ENCODE measurements around the gene SLC2A9. TPM values are rescaled to one million over a fixed set of nuclear protein-coding genes. Genes with fewer than 3 reads are reported as not detected.

SLC2A9 gene
- total RNA-seq, 2 experiments from 2014 or later: 1.1 to 1.2 TPM

DNA sequence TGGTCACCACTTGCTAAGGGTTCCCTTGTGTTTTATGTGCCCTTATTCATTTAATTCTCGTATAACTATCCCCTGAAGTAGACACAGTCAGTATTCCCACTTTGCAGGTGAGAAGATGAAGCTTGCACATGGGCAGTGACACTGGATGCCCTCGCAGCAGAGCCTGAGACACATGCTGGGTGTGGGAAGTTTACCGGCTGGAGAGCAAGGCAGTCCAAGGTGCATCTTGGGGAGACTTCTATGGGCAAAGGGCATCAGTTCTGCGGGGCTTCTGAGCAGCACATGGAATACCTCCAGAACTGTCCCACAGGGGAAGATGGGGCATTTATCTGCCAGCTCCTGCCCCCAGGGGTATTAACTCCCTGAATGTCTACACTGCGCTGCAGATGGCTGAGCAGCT is 92.2 kb downstream of the SLC2A9 start:
- H3K9me3 Mint-ChIP-seq: no peaks in the 10 kb centered on the region
- DNase-seq: no peak

DNA sequence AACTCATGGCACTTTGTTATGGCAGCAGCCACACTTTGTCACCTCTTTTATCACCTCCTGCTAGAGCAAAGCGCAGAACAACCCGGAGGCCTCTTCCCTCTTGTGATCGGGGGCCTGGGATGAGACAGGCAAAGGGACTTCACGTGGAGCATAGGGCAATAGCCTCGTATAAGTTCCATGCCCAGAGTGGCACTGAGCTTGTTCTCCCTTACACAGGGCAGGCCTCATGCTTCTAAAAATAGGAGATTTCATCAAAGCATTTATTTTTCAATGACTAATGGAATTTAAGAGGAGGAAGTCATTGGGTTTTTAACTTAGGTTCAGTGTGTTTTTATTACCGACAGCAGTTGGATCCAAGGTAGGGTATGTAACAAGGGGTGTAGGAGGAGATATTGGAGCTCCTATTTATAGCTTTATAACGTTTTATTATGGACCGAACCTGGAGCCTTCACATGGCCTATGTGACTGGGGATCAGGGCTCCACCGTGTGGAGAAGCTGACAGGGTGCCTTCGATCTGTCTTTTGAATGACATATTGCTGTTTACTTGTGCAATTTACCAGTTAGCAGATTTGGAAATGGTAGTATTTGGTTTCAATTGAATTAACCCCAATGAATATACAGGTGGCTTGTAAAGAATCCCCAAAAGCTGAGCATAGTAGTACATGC is 93.8 kb downstream of the SLC2A9 start:
- H3K4me3 Mint-ChIP-seq: no peak overlapping the region
- no peaks in the 10 kb centered on the region for H3K27me3 Mint-ChIP-seq
- no peak for DNase-seq
- no peaks in the 10 kb centered on the region for H3K36me3 Mint-ChIP-seq
- no peak overlapping the region for H3K27ac Mint-ChIP-seq
- H3K9me3 Mint-ChIP-seq: no peaks in the 10 kb centered on the region
- H3K4me1 Mint-ChIP-seq: no peaks in the 10 kb centered on the region

More for the DNA sequence above, 92.2 kb downstream of the SLC2A9 start:
- H3K4me3 Mint-ChIP-seq: no peak overlapping the region
- no peaks in the 10 kb centered on the region for H3K27me3 Mint-ChIP-seq
- no peaks in the 10 kb centered on the region for H3K36me3 Mint-ChIP-seq
- H3K27ac Mint-ChIP-seq: no peak overlapping the region
- no peaks in the 10 kb centered on the region for H3K4me1 Mint-ChIP-seq

DNA sequence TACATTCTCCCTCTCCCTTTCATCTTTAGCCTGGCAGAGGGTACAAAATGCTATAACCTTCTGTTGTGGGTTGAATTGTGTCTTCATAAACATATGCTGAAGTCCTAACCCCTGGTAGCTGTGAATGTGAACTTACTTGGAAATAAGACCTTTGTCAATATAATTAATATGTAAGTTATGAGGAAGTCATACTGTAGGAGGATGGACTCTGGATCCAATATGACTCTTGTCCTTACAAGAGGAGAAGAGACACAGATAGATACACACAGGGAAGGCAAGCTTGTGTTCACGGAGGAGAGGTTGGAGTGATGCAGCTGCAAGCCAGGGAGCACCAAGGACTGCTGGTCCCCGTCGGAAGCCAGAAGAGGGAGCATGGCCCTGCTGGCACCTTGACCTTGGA is 94.7 kb downstream of the SLC2A9 start:
- Mint-ChIP-seq H3K36me3 (no peaks in the 10 kb centered on the region), H3K9me3 (no peaks in the 10 kb centered on the region), H3K27ac (no peak overlapping the region), H3K27me3 (no peaks in the 10 kb centered on the region), H3K4me1 (no peaks in the 10 kb centered on the region), H3K4me3 (no peak overlapping the region)
- no peak for DNase-seq

DNA sequence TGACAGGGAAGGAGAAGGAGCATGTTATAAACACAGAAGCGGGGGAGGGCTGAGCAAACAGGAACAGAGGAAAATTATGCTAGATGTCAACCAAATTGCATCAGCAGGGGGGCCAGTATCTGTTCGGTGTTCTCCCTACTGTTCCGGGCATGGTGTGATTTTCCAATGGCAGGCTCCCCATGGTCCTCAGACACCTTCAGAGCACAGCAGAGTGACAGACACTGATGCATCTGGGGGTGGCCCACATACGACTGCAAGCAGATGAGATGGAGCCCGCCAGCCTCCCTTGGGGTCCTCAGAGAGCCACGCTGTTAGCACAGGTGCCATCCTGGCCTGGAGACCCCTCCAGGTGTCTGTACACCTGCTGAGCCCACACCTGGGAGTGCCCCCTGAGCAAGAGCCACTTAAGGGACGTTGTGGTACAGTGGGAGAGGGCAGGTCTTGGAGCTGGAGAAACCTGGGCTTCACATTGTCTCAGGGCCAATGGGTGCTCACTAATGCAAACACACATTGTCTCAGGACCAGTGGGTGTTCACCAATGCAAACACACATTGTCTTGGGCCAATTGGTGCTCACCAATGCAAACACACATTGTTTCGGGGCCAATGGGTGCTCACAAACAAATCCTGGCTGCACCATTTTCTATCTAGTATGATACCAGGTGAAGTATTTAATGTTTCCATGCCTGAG is 95.4 kb downstream of the SLC2A9 start:
- H3K9me3 Mint-ChIP-seq: no peaks in the 10 kb centered on the region
- H3K4me1 Mint-ChIP-seq: no peaks in the 10 kb centered on the region
- no peak for DNase-seq
- H3K27me3 Mint-ChIP-seq: no peaks in the 10 kb centered on the region
- H3K27ac Mint-ChIP-seq: no peak overlapping the region
- H3K4me3 Mint-ChIP-seq: no peak overlapping the region
- no peaks in the 10 kb centered on the region for H3K36me3 Mint-ChIP-seq

DNA sequence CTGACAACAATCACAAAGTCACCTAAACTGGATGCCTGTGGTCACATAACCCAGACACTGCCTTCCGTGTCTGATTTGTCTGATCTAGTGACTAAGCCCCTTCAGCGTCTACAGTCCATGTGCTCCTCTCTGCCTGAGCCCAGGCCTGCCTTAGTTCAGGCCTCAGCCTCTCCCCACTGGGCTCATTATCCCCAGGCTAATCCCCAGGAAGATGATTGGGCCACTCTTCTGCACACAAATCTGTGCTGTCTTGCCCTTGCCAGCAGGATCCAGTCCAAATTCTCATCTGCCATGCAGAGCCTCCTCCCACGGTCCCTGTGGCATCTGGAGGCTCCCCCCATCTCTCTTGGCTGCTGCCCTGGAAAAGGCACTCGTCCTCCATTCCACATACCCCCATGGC is 96.5 kb downstream of the SLC2A9 start:
- Mint-ChIP-seq H3K27me3 (no peaks in the 10 kb centered on the region), H3K36me3 (no peaks in the 10 kb centered on the region), H3K4me3 (no peak overlapping the region), H3K27ac (no peak overlapping the region), H3K4me1 (no peaks in the 10 kb centered on the region), H3K9me3 (no peaks in the 10 kb centered on the region)
- DNase-seq: no peak

DNA sequence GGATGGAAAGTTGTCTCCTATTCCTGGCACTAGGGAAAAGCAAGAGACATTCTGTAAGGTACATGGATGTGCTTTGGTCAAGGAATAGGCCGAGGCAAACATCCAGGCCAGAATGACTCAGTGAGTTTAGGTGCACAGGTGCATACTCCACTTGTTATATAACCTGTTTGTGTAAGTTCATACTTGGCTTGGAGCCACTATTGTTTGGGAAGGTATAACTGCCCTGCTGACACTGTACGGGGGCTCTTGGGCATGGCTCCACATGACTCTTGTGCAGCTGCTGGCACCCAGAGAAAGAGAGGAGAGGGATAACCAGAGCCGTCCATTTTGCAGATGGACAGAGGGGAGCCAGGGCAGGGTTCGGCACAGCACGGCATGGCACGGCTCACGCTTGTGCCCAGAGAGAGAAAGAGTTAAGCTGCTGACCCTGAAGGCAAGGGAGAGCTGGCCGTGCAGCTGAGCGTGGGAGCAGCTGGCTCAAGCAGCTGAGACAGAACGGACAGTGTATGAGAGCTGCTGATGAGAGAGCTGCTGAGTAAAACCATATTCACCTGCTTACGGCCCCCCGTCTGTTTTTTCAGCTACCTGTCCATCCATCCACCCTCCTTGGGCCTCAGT is 98.0 kb downstream of the SLC2A9 start:
- H3K27me3 Mint-ChIP-seq: no peaks in the 10 kb centered on the region

DNA sequence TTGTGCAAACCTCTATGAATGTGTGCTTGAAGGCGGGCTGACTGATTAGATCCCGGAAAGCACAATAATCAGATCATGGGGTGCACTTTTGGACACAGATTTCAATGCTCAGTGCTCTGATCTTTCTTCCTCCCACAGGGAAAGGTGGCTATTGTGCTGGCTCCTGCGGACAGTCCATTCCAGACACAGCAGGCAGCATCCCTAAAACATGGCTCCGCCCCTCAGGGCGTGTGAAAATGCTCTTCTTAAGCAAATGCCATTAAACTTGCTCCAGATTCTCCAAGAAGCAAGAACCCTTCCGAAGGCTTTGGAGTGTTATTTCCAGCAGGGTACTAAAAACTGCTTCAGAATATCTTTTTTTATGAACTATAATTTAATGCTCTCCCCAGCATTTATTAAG is 100.0 kb downstream of the SLC2A9 start:
- H3K4me3 Mint-ChIP-seq: no peak overlapping the region

More for the DNA sequence above, 98.0 kb downstream of the SLC2A9 start:
- no peak overlapping the region for H3K4me3 Mint-ChIP-seq
- DNase-seq: no peak
- H3K27ac Mint-ChIP-seq: no peak overlapping the region
- no peaks in the 10 kb centered on the region for H3K36me3 Mint-ChIP-seq
- no peaks in the 10 kb centered on the region for H3K9me3 Mint-ChIP-seq
- no peaks in the 10 kb centered on the region for H3K4me1 Mint-ChIP-seq

DNA sequence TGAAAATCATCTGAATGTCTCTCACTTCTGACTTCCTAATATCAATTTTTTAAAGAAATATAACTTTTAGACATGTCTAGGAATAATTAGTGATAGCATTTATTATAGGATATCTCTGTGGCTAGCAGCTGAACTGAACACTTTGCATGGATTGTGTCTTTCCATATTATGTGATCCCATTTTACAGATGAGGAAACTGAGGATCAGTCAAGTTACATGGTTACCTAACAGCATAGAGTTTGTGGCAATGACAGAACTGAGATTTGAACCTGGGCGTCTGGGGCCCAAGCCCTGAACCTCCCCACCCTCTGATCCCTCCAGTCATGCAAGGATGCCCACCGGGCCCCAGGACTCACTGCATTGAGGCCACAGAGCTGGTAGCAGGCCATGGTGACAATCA is 101.3 kb downstream of the SLC2A9 start:
- Mint-ChIP-seq H3K27ac (no peak overlapping the region), H3K36me3 (no peaks in the 10 kb centered on the region), H3K9me3 (no peaks in the 10 kb centered on the region), H3K27me3 (no peaks in the 10 kb centered on the region), H3K4me1 (no peaks in the 10 kb centered on the region), H3K4me3 (no peak overlapping the region)
- DNase-seq: no peak

More for the DNA sequence above, 100.0 kb downstream of the SLC2A9 start:
- Mint-ChIP-seq H3K4me1 (no peaks in the 10 kb centered on the region), H3K9me3 (no peaks in the 10 kb centered on the region), H3K36me3 (no peaks in the 10 kb centered on the region), H3K27ac (no peak overlapping the region), H3K27me3 (no peaks in the 10 kb centered on the region)
- no peak for DNase-seq

DNA sequence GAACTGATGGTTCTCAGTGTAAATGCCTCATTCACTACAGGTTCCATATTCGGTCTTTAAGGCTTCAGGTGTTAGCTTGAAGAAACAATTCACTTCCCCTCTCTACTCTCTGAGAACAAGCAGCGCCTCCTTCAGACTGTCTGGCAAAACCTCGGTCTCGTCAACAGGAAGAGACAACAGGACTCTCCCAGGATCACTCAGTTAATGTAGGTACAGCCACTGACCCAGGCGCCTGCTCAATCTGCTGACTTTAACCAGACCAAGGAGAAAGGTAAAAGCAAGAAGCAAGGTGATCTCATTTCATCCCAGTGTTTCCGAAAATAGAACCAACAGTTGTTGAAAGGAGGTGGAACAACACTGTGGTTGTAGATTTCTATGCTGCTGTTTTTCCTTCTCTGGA is 102.2 kb downstream of the SLC2A9 start:
- Mint-ChIP-seq H3K4me1 (no peaks in the 10 kb centered on the region), H3K9me3 (no peaks in the 10 kb centered on the region), H3K36me3 (no peaks in the 10 kb centered on the region), H3K27ac (no peak overlapping the region), H3K27me3 (no peaks in the 10 kb centered on the region), H3K4me3 (no peak overlapping the region)
- DNase-seq: no peak

DNA sequence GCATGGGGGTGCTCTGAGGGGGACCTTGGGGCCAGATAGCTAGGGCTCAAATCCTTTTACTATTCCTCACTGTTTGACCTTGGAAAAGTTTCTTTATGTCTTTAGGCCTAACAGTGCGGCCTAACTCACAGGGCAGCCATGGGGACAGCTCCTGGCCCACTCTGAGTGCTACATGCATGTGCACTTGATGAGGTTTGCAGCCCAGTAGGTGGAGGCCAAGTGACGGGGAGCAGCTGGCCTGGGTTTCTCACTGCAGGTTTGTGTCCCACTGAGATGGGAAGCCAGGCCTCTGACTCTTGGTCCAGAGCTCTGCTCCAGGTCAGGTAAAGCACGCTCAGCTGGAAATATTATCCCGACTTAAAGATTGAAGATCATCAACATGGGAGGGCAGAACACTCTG is 102.8 kb downstream of the SLC2A9 start:
- Mint-ChIP-seq H3K27ac (no peak overlapping the region), H3K4me3 (no peak overlapping the region), H3K36me3 (no peaks in the 10 kb centered on the region)

DNA sequence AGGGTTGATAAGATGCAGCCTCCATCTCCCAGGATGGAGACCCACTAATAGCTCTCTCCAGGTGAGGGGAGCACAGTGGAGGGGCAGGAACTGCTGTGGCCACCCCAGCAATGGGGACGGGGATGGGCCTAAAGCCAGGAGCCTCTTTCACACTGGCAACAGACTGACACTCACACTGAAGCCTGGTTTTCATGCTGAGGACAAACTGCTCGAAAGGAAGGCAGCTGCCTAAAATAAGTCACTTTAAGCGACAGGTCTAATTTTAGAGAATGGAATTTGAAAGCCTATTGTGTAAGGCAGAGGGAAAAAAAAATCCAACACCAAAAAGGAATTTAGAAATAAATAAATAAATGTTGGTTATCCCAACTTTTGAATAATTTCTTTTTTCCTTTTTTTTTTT is 104.4 kb downstream of the SLC2A9 start:
- DNase-seq: no peak
- Mint-ChIP-seq H3K9me3 (no peaks in the 10 kb centered on the region), H3K4me1 (no peaks in the 10 kb centered on the region), H3K36me3 (no peaks in the 10 kb centered on the region), H3K27me3 (no peaks in the 10 kb centered on the region), H3K4me3 (no peak overlapping the region), H3K27ac (no peak overlapping the region)

More for the DNA sequence above, 102.8 kb downstream of the SLC2A9 start:
- Mint-ChIP-seq H3K27me3 (no peaks in the 10 kb centered on the region), H3K9me3 (no peaks in the 10 kb centered on the region), H3K4me1 (no peaks in the 10 kb centered on the region)
- no peak for DNase-seq

DNA sequence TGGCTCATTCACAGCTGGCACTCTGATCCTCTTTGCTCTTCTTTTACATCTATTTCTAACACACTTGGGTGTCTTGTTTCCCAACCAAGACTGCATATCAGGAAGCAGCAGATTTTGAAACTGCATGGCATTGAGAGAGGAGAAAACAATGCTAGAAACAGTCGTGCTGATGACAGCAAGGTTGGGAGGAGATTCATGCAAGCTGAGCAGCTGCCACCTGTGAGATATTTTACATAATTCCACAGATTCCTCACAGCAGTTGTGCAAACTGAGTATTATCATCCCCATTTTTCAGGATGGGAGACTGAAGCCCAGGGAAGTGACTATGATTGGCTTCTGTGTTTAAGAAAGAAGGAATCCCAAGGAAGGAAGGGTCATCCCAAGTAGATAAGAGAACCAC is 105.0 kb downstream of the SLC2A9 start:
- DNase-seq: no peak
- Mint-ChIP-seq H3K4me3 (no peak overlapping the region), H3K27ac (no peak overlapping the region), H3K36me3 (no peaks in the 10 kb centered on the region), H3K27me3 (no peaks in the 10 kb centered on the region), H3K4me1 (no peaks in the 10 kb centered on the region), H3K9me3 (no peaks in the 10 kb centered on the region)

DNA sequence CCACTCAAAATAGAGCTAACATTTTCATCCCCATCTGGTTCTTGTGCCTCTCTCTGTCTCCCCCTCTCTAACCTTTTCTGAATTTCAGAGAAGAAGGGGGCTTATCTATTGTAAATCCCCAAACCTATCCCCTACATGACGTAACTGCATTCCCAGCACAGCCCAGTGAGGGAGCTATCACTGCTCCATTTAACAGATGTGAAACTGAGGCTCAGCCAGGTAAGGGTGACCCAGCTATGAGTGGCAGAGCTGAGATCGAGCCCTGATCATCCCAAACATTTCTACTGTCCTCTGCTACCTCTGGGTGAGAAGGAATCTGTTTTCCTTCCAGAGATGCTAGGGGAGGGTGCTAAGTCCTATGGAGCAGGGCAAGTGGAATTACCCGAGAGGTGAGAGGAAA is 107.5 kb downstream of the SLC2A9 start:
- H3K4me1 Mint-ChIP-seq: no peaks in the 10 kb centered on the region
- no peak overlapping the region for H3K4me3 Mint-ChIP-seq
- H3K36me3 Mint-ChIP-seq: no peaks in the 10 kb centered on the region
- no peak overlapping the region for H3K27ac Mint-ChIP-seq
- no peak for DNase-seq
- H3K9me3 Mint-ChIP-seq: no peaks in the 10 kb centered on the region
- no peaks in the 10 kb centered on the region for H3K27me3 Mint-ChIP-seq

DNA sequence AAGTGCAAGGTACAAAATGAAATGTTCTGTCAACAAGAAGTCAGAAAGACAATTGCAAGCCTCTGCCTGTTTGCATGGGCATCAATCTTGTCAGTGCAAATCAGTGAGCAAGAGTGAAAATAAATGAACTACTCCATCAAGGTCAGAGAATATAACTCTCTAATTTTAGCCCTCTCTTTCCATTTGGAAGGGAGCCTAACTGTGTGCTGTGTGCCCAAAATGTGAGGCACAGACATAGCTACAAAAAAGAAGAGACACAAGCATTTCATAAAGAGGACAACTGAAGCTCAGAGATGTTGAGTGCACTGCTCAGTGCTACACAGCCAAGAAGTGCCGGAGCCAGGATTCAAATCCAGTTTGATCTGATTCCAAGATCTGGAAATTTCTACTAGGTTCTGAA is 114.3 kb downstream of the SLC2A9 start:
- no peaks in the 10 kb centered on the region for H3K9me3 Mint-ChIP-seq
- peaks cover 4% of the 10 kb centered on the region for H3K4me1 Mint-ChIP-seq
- H3K36me3 Mint-ChIP-seq: no peaks in the 10 kb centered on the region
- H3K4me3 Mint-ChIP-seq: no peak overlapping the region
- no peak overlapping the region for H3K27ac Mint-ChIP-seq
- no peak for DNase-seq
- no peaks in the 10 kb centered on the region for H3K27me3 Mint-ChIP-seq

DNA sequence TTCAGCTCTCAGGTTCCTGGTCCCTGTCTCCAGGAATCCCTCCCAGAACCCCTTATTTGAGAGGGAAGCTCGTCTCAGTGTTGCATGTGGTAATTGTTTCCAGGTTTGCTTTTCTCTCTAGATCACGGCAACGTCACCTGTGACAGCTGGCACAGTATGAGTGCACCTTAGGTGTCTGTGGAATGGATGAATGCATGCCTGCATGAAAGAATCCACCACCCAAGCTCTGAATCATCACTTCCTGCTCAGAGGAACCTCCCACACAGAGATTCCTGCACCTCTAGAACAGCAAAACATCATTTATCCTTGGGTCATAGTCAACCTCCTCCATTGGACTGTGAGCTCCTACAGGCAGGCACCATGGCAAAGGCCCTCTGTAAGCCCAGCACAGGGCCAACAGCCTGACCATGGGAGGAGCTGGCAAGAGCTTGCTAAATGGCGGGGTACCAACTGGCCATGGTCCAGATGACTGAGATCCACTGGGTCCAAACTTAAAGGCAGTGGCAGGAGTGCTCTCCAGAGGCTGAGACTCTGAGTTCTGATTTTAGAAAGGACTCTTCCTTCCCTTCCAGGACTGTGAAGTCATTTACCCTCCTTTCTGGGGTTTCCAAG is 116.2 kb downstream of the SLC2A9 start:
- Mint-ChIP-seq H3K27ac (no peak overlapping the region), H3K4me3 (no peak overlapping the region), H3K9me3 (no peaks in the 10 kb centered on the region), H3K27me3 (peaks cover 1% of the 10 kb centered on the region), H3K4me1 (peaks cover 4% of the 10 kb centered on the region), H3K36me3 (no peaks in the 10 kb centered on the region)
- DNase-seq: no peak

All from activated naive CD8-positive, alpha-beta T cell treated with anti-CD3 and anti-CD28 coated beads for 36 hours (primary cell).